Measurements from ENCODE around the gene VASH2.

DNA sequence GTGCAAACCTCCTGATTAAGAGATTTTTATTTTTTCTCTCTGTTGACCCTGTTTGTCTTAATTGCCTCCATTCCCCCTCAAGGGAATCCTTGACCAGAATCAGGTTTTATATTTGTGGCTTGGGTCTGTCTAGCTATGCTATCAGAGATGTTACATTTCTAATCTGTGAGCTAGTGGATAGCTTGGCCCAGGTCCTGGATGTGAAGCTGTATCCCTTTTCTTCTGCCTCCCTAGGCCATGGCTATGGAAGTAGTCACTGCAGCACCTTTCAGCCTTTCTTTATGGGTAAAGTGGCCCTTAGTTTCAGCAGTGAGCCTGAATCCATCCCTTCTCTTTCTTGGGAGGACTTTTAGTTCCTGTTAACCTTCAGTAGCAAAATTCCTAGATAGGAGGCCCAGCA is 82.3 kb downstream of the VASH2 start:
- TF ChIP-seq, protein P1, sequence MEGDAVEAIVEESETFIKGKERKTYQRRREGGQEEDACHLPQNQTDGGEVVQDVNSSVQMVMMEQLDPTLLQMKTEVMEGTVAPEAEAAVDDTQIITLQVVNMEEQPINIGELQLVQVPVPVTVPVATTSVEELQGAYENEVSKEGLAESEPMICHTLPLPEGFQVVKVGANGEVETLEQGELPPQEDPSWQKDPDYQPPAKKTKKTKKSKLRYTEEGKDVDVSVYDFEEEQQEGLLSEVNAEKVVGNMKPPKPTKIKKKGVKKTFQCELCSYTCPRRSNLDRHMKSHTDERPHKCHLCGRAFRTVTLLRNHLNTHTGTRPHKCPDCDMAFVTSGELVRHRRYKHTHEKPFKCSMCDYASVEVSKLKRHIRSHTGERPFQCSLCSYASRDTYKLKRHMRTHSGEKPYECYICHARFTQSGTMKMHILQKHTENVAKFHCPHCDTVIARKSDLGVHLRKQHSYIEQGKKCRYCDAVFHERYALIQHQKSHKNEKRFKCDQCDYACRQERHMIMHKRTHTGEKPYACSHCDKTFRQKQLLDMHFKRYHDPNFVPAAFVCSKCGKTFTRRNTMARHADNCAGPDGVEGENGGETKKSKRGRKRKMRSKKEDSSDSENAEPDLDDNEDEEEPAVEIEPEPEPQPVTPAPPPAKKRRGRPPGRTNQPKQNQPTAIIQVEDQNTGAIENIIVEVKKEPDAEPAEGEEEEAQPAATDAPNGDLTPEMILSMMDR (IDR thresholded peaks at IDR 0.05), result no peak
- TF ChIP-seq POLR2A (IDR thresholded peaks at IDR 0.05) (no peak), POLR2AphosphoS5 (IDR thresholded peaks at IDR 0.05) (no peak), EP300 (IDR thresholded peaks at IDR 0.05) (no peak)
